ENCODE measurements around the gene FZD10.

The FZD10 gene

DNA sequence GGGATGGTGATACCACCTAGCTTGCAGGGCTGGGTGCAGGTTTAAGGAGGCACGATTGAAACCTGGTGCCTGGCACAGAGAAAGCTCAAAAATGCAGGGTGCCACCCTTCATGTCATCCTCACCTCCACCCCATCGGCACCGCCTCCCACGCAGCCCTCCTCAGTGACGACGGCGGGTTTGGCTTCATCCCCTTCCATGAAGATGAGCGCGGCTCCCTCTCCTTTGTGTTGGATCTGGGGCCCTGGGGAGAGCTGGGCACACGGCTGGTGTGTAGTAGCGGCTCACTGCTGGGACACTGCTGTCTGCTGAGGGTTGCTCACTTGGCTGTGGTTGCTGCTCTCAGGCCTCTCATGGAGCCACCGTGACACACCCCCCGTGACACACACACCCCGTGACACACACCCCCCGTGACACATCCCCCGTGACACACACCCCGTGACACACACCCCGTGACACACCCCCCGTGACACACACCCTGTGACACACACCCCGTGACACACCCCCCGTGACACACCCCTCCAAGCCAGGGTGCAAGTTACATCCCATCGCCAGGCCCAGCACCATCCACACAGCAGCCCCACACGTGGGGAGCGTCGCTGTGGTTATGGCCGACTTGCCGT lies 42.9 kb upstream of the FZD10 start:
- DNase-seq (ENCODE audit: low spot score) = no peak
- TF ChIP-seq, protein P1, sequence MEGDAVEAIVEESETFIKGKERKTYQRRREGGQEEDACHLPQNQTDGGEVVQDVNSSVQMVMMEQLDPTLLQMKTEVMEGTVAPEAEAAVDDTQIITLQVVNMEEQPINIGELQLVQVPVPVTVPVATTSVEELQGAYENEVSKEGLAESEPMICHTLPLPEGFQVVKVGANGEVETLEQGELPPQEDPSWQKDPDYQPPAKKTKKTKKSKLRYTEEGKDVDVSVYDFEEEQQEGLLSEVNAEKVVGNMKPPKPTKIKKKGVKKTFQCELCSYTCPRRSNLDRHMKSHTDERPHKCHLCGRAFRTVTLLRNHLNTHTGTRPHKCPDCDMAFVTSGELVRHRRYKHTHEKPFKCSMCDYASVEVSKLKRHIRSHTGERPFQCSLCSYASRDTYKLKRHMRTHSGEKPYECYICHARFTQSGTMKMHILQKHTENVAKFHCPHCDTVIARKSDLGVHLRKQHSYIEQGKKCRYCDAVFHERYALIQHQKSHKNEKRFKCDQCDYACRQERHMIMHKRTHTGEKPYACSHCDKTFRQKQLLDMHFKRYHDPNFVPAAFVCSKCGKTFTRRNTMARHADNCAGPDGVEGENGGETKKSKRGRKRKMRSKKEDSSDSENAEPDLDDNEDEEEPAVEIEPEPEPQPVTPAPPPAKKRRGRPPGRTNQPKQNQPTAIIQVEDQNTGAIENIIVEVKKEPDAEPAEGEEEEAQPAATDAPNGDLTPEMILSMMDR (IDR thresholded peaks at IDR 0.05; ENCODE audit: borderline replicate concordance, control extremely low read depth, extremely low read depth, insufficient read depth, missing control alignments) = no peak
- in situ Hi-C loops (cut with MboI; ENCODE audit: low sequenced_read_pairs, unreplicated experiment) = no loop called here

DNA sequence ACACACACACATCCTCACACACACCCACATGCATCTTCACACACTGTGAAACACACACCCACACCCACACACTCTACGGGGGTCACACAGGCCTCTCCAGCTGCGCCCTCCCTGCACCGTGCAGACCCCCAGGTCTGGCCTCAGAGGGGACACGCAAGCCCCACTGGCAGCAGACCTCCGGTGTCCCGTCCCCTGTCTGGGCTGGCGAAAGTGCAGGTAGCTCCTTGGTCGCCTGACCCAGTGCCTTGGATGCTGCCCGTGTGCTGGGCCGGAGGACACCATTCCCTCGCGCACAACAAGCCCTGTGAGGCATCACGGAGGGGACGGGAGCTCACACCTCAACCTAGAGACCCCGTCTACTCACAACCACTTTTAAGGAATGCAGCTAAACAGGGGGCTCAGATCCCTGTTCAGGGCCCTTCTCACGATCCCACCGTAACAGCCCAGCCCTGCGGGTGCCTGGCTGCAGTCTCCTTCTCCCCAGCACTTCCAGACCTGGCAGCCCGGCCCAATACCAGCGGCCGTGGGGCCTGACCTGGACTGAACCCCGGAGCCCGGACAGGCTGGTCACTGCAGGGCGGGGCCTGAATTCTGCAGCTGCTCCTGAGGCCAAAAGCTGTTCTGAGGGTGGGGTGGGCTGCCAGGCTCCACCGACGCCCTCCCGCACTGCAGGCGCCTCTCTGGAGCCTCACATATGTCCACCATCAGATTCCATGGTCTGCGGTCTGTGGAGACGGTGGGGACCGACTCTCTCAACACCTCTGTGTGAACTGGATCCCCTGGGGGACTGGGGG lies 42.1 kb upstream of the FZD10 start:
- TF ChIP-seq, protein P1 (IDR thresholded peaks at IDR 0.05; ENCODE audit: borderline replicate concordance, control extremely low read depth, extremely low read depth, insufficient read depth, missing control alignments) = no peak
- in situ Hi-C loops (cut with MboI; ENCODE audit: low sequenced_read_pairs, unreplicated experiment) = no loop called here
- no peak for DNase-seq (ENCODE audit: low spot score)

DNA sequence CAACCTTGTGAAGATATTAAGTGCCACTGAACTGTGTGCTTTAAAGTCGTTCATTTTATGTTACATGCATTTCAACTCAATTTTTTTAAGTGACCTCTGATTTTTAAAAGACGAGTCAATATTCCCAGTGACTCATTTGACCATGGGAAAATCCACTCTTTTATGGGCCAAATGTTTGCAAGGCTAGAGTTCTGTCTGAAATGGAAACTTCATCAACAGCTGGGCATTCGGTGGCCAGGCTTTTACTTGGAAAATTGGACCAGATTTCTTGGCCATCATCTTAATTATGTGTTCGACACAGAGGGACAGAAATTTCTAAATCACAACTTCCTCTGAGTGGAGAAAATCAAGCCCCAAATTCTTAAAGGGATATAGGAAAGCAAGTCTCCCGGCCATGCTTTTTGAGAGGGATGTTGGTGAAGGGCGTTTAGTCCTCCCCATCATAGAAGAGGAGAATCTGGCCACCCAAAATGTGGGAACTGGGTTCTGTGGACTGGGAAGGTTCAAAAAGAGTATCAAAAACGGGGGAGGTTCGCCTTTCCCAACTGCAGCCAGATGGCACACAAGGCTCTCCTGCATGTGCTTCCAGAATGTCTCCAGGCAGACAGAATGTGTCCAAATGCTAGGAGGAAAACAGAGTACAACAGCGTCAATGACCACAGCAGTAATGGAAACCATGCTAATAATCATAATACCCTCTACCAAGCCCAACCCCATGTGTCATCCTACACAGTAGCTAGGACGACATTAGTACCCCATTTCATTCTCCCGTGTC lies 40.9 kb upstream of the FZD10 start:
- DNase-seq (ENCODE audit: low spot score) = no peak
- TF ChIP-seq, protein P1 (IDR thresholded peaks at IDR 0.05; ENCODE audit: borderline replicate concordance, control extremely low read depth, extremely low read depth, insufficient read depth, missing control alignments) = no peak
- in situ Hi-C loops (cut with MboI; ENCODE audit: low sequenced_read_pairs, unreplicated experiment) = no loop called here

DNA sequence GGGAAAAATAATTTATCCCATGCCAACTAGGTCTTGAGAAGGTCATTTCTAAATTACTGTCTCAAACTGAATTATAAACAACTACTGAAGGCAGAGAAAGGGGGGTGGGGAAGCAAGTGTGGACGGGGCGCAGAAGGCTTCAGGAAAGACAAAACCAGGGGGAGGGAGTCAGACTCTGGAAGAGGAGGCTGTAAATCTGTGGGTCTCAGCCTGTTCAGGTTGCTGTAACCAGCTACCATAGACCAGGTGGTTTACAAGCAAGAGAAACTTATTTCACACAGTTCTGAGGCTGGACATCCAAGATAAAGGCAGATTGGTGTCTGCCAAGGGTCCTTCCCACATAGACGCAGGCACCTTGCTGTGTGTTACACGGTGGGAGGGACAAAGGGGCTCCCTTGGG lies 39.9 kb upstream of the FZD10 start:
- no peak for DNase-seq (ENCODE audit: low spot score)
- TF ChIP-seq, protein P1 (IDR thresholded peaks at IDR 0.05; ENCODE audit: borderline replicate concordance, control extremely low read depth, extremely low read depth, insufficient read depth, missing control alignments) = no peak
- in situ Hi-C loops (cut with MboI; ENCODE audit: low sequenced_read_pairs, unreplicated experiment) = no loop called here

DNA sequence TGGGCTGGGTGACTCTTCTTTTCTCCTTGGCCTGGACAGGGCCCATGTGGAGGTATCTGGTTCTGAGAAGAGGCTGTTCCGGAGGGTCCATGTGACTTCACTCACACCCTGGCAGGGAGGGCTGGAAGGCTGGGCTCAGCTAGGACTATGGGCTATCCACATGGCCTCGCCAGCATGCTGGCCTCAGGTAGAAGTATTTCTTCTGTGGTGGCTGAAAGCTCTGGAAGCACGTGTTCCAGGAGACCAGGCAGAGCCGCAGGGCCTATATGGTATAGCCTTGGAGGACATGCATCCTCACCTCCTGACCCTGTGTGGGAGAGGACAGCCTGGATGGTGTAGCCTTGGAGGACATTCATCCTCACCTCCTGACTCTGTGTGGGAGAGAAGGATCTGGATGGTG lies 38.2 kb upstream of the FZD10 start:
- in situ Hi-C loops (cut with MboI; ENCODE audit: low sequenced_read_pairs, unreplicated experiment) = no loop called here
- TF ChIP-seq, protein P1 (IDR thresholded peaks at IDR 0.05; ENCODE audit: borderline replicate concordance, control extremely low read depth, extremely low read depth, insufficient read depth, missing control alignments) = no peak
- DNase-seq (ENCODE audit: low spot score) = no peak

DNA sequence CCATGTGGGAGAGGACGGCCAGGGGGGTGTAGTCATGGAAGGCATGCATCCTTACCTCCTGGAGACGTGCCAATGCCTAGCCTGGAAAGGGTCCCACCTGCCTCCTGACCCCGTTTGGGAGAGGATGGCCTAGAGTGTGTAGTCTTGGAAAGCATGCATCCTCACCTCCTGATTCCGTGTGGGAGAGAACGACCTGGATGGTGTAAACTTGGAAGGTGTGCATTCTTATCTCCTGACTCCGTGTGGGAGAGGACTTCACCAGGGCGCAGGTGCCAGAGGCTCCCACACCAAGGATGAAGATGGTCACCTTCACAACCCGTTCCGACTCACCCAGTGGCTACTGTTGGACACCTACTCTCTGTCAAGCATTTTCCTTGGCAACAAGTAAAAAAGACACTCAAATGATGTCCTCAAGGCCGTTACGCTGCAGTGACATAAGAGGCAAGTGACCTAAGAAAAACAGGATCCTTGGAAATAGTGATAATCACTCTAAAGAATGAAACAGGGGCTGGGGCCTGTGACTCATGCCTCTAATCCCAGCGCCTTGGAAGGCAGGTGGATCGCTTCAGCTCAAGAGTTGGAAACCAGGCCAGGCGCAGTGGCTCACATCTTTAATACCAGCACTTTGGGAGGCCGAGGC lies 37.5 kb upstream of the FZD10 start:
- in situ Hi-C loops (cut with MboI; ENCODE audit: low sequenced_read_pairs, unreplicated experiment) = no loop called here
- TF ChIP-seq, protein P1 (IDR thresholded peaks at IDR 0.05; ENCODE audit: borderline replicate concordance, control extremely low read depth, extremely low read depth, insufficient read depth, missing control alignments) = no peak
- no peak for DNase-seq (ENCODE audit: low spot score)

All from GM13976 (cell line).